A172 (cell line): ENCODE data around the gene PRKX. TPM values are rescaled to one million over a fixed set of nuclear protein-coding genes. Genes with fewer than 3 reads are reported as not detected.
A peak's percentile ranks its signal among the peaks of the same experiment; 100 is the strongest.
"Not testable (repeated sequence)": the region's sequence is repeated elsewhere in the genome, so short reads cannot be mapped to it uniquely, and the experiment has no call there.

Source experiments
- DNase-seq: peaks from one replicate; pipeline ENCODE4 v3.0.0-alpha.2; 2015; ENCODE audit warnings: low spot score
- total RNA-seq: library from RNA; depleted of rRNA; stranded (reverse); fragments of >200 nt; shearing (Covaris generic); gene quantifications from 2 replicates; pipeline ENCODE4 v1.2.3, GENCODE V29; 2014

Gene PRKX
- total RNA-seq, 1 experiment from 2014 or later = 12.6 TPM

- no peak for DNase-seq
Measured at GRCh38 chrX:3653111-3653510, 60.3 kb downstream of the PRKX start.

GRCh38 chrX:3651277-3651676, 62.2 kb downstream of the PRKX start:
- peak; percentile 15 for DNase-seq

DNA sequence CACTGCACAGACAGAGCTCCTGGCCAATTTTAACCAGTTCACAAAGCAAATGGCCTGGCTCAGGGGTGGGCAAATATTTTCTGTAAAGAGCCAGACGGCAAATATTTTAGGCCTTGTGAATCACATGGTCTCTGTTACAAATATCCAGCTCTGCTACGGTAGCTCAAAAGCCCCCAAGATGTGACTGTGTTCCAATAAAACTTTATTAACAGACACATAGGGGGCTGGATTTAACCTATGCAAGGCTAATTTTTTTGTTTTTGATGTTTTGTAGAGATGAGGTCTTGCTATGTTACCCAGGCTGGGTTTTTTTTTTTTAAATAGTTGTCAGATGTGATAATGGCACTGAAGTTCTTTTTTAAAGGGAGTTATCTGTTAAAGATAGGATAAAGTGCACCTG, 65.4 kb downstream of the PRKX start:
- no peak for DNase-seq

DNA sequence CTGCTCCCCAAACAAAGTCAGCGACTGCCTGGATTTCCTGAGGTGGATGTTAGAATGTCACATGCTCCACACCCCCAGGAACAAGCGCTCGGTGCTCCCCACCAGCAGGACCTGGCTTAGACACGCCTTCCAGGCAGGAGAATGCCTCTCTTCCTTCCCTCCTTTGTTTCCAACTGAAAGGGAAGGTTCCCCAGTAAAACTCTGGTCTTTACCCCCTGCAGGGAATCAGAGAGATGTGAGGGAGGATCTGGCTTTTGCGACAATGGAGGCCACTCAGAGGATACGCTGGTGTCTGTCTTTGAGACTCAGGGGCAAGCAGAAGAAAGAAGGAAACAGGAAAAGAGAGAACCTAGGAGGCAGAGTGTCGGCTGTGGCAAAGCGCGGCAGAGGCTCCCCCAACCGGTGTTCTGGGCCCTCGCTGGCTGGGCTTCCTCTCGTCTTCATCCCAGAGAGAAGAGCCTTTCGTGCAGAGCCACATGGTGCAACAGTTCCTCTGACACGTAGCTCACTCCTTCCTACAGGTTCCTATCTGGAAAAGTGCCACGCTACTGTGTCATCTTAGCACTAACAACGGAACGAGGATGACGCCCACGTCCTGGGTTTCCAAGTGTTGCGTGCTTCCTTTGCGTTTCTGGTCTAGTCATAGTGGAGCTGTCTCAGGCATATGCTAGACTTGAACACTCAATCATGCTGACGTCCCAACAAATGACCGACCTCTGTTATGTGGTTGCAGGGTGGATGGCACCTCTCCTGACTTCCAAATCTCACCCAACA, 73.4 kb downstream of the PRKX start:
- peak; percentile 22 for DNase-seq

DNA sequence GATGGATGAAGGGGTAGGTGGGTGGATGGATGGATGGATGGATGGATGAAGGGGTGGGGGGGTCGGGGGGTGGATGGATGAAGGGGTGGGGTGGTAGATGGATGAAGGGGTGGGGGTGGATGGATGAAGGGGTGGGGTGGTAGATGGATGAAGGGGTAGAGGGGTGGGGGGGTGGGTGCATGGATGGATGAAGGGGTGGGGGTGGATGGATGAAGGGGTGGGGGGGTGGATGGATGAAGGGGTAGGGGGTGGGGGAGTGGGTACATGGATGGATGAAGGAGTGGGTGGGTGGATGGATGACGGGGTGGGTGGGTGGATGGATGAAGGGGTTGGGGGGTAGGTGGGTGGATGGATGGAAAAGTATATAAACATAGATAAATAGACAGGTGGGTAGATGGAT, 74.2 kb downstream of the PRKX start:
- DNase-seq = no peak

DNA sequence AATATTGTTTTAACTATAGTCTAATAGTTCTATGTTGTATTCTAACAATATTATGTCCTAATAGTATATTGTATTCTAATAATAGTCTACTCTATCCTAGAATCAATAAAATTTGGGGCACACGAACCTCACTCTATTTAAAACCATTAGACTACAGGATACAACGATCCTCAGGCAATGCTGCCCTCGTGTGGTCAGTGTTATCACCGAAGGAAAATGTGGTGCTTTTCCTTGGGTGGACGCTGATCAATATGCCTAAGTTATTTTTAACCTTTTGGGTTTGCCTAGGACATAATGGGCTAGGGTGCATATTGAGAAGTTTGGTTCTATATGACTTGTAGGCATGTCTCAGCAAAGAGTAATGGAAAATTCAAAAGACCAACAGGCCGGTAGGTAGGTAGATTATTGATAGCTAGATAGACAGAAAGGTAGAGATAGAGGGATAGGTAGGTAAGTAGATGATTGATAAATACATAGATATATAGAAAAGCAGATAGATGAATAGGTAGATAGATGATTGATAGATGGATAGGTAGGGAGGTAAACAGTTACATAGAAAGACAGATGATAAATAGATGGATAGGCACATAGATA, 75.1 kb downstream of the PRKX start:
- DNase-seq = peak; percentile 36

DNA sequence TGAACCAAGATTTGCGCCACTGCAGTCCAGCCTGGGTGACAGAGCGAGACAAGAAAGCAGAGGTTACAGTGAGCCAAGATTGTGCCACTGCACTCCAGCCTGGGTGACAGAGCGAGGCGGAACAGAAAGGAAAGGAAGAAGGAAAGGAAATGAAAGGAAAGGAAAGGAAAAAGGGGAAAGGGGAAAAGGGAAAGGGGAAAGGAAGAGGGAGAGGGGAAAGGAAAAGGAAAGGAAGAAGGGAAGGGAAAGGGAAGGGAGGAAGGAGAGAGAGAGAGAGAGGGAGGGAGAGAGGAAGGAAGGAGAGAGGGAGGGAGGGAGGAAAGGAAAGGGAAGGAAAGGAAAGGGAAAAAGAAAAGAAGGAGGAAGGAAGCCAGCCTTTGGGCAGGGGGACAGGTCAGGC, 76.6 kb downstream of the PRKX start:
- no peak for DNase-seq

DNA sequence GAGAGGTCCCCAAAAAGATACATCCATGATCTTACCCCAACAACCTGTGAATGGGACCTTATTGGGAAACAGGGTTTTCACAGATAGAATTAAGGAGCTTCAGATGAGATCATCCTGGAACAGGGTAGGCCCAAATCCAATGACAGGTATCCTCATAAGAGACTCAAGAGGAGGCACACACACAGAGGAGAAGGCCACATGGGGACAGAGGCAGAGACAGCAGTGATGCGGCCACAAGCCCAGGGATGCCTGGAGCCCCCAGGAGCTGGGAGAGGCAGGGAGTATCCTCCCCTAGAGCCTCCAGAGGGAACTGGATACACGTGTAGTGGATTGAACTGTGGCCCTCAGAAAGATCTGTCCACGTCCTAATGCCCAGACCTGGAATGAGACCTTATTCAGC, 82.3 kb downstream of the PRKX start:
- DNase-seq = no peak

DNA sequence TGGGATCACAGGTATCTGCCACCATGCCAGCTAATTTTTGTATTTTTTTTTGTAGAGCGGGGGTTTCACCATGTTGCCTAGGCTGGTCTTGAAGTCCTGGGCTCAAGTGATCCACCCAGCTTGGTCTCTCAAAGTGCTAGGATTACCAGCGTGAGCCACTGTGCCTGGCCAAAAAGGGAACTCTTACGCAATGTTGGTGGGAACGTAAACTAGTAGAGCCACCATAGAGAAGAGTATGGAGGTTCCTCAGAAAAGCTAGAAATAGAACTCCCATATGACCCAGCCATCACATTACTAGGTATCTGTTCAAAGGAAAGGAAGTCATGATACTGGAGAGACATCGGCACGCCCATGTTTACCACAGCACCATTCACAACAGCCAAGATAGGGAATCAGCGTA, 85.9 kb downstream of the PRKX start:
- DNase-seq = no peak

DNA sequence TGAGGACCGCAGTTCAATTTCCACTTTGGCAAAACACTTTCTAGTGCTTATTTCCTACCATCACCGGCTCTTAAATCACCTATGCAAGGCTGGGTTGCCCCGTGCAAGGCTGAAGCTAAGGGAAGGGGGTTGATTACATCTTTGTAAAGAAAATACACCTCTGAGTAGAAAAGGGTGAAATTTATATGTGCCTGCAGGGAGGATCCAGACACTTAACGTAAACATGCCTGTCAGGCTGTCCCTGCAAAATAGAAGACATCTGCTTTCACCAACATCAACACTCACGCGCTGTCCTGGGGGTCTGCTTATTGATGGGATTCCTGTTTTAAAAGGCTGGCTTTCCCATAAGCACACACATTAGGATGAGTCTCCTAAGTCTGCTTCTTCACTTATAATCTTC, 92.0 kb downstream of the PRKX start:
- no peak for DNase-seq

- DNase-seq = not testable (repeated sequence)
Measured at GRCh38 chrX:3611744-3612143, 101.7 kb downstream of the PRKX start.

DNA sequence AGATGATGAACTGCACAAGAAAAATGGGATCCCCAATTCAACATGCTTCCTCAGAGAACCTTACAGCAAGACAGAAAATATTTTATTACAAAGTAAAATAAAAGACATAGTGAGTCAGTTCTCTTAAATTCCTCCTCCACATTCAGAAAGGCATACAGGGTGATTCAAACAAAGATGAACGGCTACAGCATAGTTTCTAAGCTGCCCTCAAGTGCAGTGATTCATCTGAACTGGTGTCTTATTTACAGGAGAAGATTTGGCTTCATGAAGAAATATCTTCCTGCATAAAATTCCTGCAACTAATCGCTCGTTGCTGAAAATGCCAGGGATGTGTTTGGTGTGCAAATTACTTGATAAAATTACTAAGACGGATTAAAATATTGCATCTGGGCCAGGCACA, 103.6 kb downstream of the PRKX start:
- peak; percentile 66 for DNase-seq

- DNase-seq = no peak
Measured at GRCh38 chrX:3603026-3603661, 110.3 kb downstream of the PRKX start.

DNA sequence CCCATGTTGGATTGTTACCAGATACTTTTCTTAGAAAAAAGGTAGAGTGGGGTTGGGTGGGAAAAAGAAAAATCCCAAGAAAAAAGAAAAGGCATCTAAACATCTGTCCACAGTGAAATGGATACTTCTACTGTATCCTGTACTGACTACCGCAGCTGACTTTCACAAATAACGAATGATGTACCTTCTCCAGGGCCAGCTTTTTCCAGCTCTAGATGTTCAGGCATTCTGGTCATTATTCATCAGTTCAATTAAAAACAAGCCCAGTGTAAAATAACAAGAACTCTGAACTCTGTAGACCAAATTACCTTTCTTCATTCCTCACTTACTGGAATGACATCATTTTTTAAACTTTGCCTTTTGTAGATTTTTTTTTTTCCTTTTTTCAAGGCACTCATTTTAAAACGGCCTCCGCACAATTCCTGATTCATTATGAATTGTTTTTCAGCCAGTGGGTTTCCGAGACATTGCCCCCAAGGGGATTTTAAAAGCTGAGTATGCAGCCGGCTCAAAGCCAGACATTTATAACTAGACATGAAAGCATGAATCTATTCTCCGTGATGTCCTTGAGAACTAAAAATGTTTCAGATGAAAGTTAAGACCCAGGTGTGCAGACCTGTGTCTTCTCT, 113.5 kb downstream of the PRKX start:
- DNase-seq = no peak

GRCh38 chrX:3598709-3599108, 114.7 kb downstream of the PRKX start:
- DNase-seq = no peak

DNA sequence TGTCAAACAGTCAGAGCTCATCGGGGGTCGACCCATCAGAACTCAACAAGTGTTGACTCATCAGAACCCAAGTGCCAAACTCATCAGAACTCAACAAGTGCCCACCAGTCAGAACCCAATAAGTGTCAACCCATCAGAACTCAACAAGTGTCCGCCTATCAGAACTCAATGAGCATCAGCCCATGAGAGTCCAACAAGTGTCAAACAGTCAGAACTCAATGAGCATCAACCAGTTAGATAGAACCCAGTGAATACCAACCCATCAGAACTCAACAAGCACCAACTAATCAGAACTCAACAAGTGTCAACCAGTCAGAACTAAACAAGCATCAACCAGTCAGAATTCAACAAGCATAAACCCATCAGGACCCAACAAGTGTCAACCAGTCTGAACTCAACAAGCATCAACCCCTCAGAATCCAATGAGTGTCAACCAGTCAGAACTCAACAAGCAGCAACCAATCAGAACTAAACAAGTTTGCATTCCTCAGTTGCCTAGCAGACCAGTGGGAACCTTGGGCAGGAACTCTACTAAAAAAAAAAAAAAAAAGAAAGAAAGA, 115.3 kb downstream of the PRKX start:
- DNase-seq = no peak

- DNase-seq = no peak
Measured at GRCh38 chrX:3592184-3592583, 121.3 kb downstream of the PRKX start.

- DNase-seq = no peak
Measured at GRCh38 chrX:3589474-3589873, 124.0 kb downstream of the PRKX start.

DNA sequence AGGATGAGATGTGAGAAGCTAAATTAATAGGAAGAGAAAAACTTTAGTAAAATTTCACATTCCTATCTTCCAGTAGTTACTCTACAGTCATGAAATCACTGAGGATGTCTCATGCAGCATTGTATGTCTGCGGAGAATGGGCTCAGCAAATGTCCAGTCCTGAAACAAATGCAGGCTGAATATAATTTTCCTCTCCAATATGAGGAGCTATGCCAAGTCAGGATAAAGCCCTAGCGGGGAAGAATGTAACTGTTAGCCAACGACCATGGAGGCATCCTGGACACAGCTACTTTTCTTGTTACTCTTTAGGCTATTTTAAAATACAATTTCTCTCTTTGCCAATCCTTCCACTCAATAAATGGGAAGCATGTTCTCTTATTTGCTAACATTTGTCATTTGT, 127.7 kb downstream of the PRKX start:
- no peak for DNase-seq

- DNase-seq = no peak
Measured at GRCh38 chrX:3584415-3584996, 128.9 kb downstream of the PRKX start.

DNA sequence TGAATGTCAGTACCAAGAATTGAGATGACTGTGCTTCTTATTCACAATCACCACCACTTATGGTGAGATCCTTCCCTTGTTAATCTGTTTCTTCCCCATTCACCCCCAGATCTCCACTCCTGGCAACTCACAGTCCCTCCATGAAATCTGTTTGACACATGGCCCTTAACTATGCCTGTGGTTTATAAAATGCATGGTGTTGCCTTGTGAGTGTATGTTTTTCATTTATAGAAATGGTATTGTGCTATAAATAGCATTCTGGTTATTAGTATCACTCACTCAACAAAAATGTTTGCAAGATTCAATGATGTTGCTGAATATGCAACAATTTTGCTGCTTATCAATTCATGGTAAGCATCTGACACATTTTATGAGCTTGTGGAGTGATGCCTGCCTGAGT, 131.0 kb downstream of the PRKX start:
- no peak for DNase-seq

DNA sequence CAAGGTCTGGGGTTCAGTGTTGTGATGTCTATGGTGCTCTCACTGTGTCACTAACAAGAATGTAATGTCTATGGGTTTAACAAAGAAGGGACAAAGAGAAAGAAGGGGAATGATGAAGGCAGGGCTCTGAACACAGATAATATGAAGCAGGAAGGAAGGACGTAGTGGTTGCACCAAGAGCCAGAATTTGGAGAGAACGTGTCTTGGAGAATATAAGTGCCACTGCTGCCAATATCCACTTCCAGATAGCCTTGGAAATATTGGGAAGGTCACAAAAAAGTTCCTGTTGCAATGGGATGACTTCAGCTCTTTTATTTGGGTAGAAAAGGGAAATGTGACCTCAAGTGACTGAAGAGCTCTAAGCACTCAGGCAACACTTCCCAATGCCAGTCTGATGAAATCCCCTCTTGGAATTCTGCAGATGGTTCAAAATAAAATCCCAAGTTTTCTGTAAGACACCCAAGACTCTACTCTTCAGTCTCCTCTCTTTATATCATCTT, 131.8 kb downstream of the PRKX start:
- DNase-seq = no peak
